Measurements from ENCODE around the gene IRF4.

The IRF4 gene

DNA sequence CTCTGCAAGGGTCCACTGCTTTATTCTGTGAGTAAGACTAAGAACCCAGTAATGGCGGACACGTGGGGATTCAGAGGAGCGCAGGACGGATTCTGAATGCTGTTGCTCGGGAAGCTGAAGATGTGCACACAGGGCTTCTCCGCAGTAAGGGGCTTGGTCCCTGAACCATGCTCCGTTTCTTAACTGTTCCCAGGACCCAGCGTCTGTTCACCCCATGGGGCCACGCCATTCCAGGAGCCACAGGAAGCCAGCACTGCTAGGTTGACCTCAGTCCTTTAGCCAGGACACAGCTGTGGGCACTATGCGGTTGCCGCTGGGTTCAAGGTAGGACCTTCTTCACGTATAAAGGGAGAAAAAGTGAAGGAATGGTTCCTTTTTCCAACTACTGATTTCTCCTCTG is 59.8 kb downstream of the IRF4 start:
- TF ChIP-seq, protein P1, sequence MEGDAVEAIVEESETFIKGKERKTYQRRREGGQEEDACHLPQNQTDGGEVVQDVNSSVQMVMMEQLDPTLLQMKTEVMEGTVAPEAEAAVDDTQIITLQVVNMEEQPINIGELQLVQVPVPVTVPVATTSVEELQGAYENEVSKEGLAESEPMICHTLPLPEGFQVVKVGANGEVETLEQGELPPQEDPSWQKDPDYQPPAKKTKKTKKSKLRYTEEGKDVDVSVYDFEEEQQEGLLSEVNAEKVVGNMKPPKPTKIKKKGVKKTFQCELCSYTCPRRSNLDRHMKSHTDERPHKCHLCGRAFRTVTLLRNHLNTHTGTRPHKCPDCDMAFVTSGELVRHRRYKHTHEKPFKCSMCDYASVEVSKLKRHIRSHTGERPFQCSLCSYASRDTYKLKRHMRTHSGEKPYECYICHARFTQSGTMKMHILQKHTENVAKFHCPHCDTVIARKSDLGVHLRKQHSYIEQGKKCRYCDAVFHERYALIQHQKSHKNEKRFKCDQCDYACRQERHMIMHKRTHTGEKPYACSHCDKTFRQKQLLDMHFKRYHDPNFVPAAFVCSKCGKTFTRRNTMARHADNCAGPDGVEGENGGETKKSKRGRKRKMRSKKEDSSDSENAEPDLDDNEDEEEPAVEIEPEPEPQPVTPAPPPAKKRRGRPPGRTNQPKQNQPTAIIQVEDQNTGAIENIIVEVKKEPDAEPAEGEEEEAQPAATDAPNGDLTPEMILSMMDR (conservative IDR thresholded peaks at IDR 0.05), result no peak
- no peak overlapping the region for H3K27ac ChIP-seq

DNA sequence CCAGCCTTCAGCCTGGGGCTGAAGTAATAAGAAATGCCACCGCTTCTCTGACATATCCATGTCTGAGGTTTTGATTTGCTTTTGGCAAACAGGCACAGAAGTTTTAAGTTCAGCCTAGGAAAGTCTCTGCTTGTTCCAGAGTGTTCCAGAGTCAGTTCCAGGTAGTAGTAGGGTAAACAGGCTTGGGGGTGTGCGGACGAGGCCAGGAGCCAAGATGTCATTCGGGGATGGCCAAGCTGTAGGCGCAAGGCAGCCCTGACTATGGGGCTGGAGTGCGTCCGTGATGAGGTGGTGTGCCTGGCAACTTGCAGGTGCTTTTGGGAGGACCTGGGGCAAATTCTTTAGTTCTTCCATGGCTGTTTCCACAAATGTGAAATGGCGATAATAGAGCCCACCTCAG is 60.3 kb downstream of the IRF4 start:
- TF ChIP-seq, protein P1 (conservative IDR thresholded peaks at IDR 0.05), result no peak
- no peak overlapping the region for H3K27ac ChIP-seq

GRCh38 chr6:452301-453067 is 60.9 kb downstream of the IRF4 start:
- TF ChIP-seq, protein P1 (conservative IDR thresholded peaks at IDR 0.05), result no peak
- H3K27ac ChIP-seq, result no peak overlapping the region

DNA sequence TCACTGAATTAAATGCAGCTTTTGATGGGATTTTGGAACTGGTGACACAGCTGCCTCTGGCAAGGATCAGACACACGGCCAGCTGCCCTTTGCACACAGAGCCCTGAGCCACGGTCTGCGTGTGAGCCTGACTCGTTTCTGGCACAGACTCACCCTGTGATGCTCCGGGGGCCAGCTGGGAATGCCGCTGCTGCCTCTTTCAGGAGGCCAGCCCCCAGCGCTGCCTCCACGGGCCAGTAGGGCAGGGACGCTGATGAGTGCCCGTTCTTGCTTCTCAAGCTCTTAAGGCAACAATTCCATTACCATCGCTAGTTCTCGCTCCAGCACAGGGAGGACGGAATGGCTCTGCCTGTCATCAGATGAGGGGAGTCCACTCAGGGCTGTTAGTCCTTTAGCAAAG is 61.6 kb downstream of the IRF4 start:
- no peak overlapping the region for H3K27ac ChIP-seq
- TF ChIP-seq, protein P1 (conservative IDR thresholded peaks at IDR 0.05), result no peak

- TF ChIP-seq, protein P1 (conservative IDR thresholded peaks at IDR 0.05), result no peak
- no peak overlapping the region for H3K27ac ChIP-seq
Observed at GRCh38 chr6:454148-454991, 62.8 kb downstream of the IRF4 start.

GRCh38 chr6:455006-455585 is 63.5 kb downstream of the IRF4 start:
- TF ChIP-seq, protein P1 (conservative IDR thresholded peaks at IDR 0.05), result no peak
- no peak overlapping the region for H3K27ac ChIP-seq

DNA sequence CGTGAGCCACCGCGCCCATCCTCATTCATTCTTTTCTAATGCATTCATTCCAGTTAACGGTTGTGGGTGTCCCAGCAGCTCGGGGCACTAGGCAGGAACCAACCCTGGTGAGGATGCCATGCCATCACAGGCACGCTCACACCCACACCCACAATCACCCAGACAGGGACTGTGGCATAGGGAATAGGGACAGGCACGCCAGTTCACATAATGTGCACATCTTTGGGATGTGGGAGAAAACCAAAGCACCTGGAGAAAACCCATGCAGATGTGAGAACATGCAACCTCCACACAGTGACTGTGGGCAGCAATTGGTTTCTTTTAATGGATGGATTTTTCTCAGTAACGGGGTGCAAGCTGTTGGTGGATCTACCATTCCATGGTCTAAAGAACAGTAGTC is 64.3 kb downstream of the IRF4 start:
- H3K27ac ChIP-seq, result no peak overlapping the region
- TF ChIP-seq, protein P1 (conservative IDR thresholded peaks at IDR 0.05), result no peak
